HUES48 (cell line): ENCODE data around the gene PDE9A.

Experiments used
- H3K27ac ChIP-seq: one replicate; pipeline ENCODE4 v1.7.0; 2013; ENCODE audit warnings: low read depth, low read length, inconsistent platforms
- H3K27me3 ChIP-seq: 2 replicates; pipeline ENCODE4 v1.6.1; 2013; ENCODE audit warnings: mild to moderate bottlenecking, low read length; ENCODE audit not compliant: control insufficient read depth, insufficient read depth
- H3K36me3 ChIP-seq: 2 replicates; pipeline ENCODE4 v1.6.1; 2013; ENCODE audit warnings: low read length; ENCODE audit not compliant: control insufficient read depth, insufficient read depth
- H3K4me1 ChIP-seq: 2 replicates; pipeline ENCODE4 v1.6.1; 2013; ENCODE audit warnings: mild to moderate bottlenecking, low read length; ENCODE audit not compliant: control insufficient read depth, insufficient read depth
- H3K4me3 ChIP-seq: 2 replicates; pipeline ENCODE4 v1.5.1; 2013; ENCODE audit warnings: mild to moderate bottlenecking, low read depth, low read length
- H3K9ac ChIP-seq: 2 replicates; pipeline ENCODE4 v1.6.1; 2013; ENCODE audit warnings: mild to moderate bottlenecking, low read depth, low read length, moderate library complexity
- H3K9me3 ChIP-seq: 2 replicates; pipeline ENCODE4 v1.6.1; 2013; ENCODE audit warnings: low read length; ENCODE audit not compliant: control insufficient read depth, insufficient read depth

The PDE9A gene

GRCh38 chr21:42757422-42757821 is 104.0 kb downstream of the PDE9A start:
- H3K27me3 ChIP-seq = no peaks in the 10 kb centered on the region
- no peak overlapping the region for H3K27ac ChIP-seq
- H3K4me3 ChIP-seq = no peak overlapping the region
- H3K9me3 ChIP-seq = no peaks in the 10 kb centered on the region
- peaks cover 50% of the 10 kb centered on the region for H3K36me3 ChIP-seq
- no peak overlapping the region for H3K9ac ChIP-seq
- H3K4me1 ChIP-seq = no peaks in the 10 kb centered on the region

- no peak overlapping the region for H3K27ac ChIP-seq
Observed at GRCh38 chr21:42757826-42758655, 104.6 kb downstream of the PDE9A start.

DNA sequence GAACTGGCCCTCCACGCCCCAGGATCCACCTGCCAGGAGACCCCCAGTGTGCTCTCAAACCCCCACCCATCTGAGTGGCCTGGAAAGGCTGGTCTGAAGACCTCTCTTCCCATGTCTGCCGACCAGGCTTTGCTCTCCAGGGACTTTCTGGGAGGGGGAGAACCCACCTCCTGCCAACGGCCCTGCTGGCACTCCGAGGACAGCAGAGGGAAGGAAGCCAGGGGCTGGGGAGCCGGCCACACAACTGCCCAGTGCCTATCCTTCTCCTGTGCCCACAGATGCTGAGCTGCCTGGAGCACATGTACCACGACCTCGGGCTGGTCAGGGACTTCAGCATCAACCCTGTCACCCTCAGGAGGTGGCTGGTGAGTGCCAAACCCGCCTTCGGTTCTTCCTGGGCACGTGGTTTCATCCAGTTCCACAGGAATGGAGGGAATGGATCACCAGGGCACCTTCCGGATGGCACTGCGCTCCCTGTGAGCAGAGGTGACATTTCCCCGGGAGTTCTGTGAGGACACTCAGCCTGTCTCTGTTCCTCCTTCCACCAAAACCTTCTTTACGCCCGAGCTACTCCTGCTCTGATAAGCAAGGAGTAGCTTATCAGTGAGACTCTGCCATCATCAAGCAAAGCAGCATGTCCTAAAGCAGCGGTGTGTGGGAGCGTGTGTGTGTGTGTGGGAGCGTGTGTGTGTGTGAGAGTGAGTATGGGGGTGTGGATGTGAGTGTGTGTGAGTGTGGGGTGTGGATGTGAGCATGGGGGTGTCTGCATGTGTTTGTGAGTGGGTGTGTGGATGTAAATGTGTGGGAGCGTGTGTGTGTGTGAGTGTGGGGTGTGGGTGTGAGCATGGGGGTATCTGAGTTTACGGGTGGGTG is 105.5 kb downstream of the PDE9A start:
- H3K27me3 ChIP-seq = no peaks in the 10 kb centered on the region
- no peak overlapping the region for H3K9ac ChIP-seq
- H3K27ac ChIP-seq = no peak overlapping the region
- no peaks in the 10 kb centered on the region for H3K4me1 ChIP-seq
- H3K4me3 ChIP-seq = no peak overlapping the region
- no peaks in the 10 kb centered on the region for H3K9me3 ChIP-seq
- H3K36me3 ChIP-seq = peaks cover 63% of the 10 kb centered on the region

More at GRCh38 chr21:42757826-42758655, 104.6 kb downstream of the PDE9A start:
- no peaks in the 10 kb centered on the region for H3K27me3 ChIP-seq
- H3K36me3 ChIP-seq = peaks cover 54% of the 10 kb centered on the region
- H3K9me3 ChIP-seq = no peaks in the 10 kb centered on the region
- H3K9ac ChIP-seq = no peak overlapping the region
- H3K4me1 ChIP-seq = no peaks in the 10 kb centered on the region
- H3K4me3 ChIP-seq = no peak overlapping the region

DNA sequence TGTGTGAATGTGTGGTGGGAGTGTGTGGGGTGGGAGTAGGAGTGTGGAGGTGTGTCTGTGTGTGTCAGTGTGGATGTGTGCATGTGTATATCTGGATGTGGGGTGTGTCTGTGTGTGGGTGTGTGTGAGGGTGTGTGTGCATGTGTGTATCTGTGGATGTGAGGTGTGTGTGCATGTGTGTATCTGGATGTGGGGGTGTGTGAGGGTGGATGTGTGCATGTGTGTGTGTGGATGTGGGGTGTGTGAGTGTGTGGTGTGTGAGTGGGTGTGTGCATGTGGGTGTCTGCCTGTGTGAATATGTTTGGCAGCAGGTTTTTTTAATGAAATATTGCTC is 106.1 kb downstream of the PDE9A start:
- no peak overlapping the region for H3K4me3 ChIP-seq
- H3K9me3 ChIP-seq = no peaks in the 10 kb centered on the region
- peaks cover 69% of the 10 kb centered on the region for H3K36me3 ChIP-seq

DNA sequence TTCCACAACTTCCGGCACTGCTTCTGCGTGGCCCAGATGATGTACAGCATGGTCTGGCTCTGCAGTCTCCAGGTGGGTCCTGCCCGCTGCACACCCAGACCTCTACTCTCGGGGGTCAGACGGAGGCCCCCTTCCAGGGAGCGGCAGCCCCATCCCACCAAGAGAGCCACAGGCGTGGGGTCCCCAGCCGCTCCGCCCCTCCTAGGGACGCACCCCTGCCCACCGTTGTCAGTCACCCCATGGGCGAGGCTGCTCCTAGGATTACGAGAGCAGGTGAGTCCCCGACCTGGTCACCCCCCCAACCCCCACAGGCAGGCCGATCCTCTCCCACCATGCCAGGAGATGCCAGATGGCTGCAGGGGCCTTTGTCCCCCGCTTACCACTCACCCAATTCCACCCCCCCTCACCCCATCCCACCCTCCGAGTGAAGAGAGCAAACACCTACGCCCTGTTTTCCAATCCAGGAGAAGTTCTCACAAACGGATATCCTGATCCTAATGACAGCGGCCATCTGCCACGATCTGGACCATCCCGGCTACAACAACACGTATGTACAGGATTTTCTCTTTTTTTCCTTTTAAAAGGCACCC is 107.0 kb downstream of the PDE9A start:
- H3K27ac ChIP-seq = no peak overlapping the region
- peaks cover 71% of the 10 kb centered on the region for H3K36me3 ChIP-seq
- H3K27me3 ChIP-seq = no peaks in the 10 kb centered on the region
- H3K9me3 ChIP-seq = no peaks in the 10 kb centered on the region
- no peak overlapping the region for H3K9ac ChIP-seq
- H3K4me3 ChIP-seq = no peak overlapping the region
- H3K4me1 ChIP-seq = no peaks in the 10 kb centered on the region

More for the DNA sequence above, 106.1 kb downstream of the PDE9A start:
- Histone ChIP-seq H3K9ac (no peak overlapping the region), H3K27ac (no peak overlapping the region), H3K27me3 (no peaks in the 10 kb centered on the region), H3K4me1 (no peaks in the 10 kb centered on the region)

- H3K9me3 ChIP-seq = no peaks in the 10 kb centered on the region
- H3K4me1 ChIP-seq = no peaks in the 10 kb centered on the region
- H3K27me3 ChIP-seq = no peaks in the 10 kb centered on the region
- no peak overlapping the region for H3K4me3 ChIP-seq
- H3K9ac ChIP-seq = no peak overlapping the region
- H3K36me3 ChIP-seq = peaks cover 77% of the 10 kb centered on the region
- no peak overlapping the region for H3K27ac ChIP-seq
Observed at GRCh38 chr21:42760951-42761751, 107.7 kb downstream of the PDE9A start.

DNA sequence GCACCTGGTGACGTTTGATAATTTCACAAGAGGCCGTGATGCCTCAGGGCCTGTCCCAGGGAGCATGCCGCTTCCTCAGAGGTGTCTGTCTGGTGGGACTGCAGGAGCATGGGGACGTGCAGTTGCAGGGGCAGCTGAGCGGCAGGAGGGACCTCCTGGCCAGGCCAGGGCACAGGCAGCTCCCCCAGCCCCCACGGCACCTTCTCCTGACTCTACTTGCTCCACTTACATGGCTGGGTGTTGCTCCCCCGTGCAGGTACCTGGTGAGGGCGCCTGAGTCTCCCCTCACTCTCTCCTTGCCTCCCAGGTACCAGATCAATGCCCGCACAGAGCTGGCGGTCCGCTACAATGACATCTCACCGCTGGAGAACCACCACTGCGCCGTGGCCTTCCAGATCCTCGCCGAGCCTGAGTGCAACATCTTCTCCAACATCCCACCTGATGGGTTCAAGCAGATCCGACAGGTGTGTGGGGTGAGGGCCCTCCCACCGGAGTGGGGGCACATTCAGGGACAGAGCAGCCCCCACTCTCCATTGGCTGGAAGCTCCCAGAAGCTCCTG is 108.4 kb downstream of the PDE9A start:
- no peak overlapping the region for H3K27ac ChIP-seq
- no peaks in the 10 kb centered on the region for H3K4me1 ChIP-seq
- no peaks in the 10 kb centered on the region for H3K9me3 ChIP-seq
- no peak overlapping the region for H3K9ac ChIP-seq
- peaks cover 82% of the 10 kb centered on the region for H3K36me3 ChIP-seq
- no peak overlapping the region for H3K4me3 ChIP-seq
- H3K27me3 ChIP-seq = no peaks in the 10 kb centered on the region

GRCh38 chr21:42763581-42764442 is 110.4 kb downstream of the PDE9A start:
- Histone ChIP-seq H3K36me3 (peaks cover 89% of the 10 kb centered on the region), H3K9ac (no peak overlapping the region), H3K4me1 (no peaks in the 10 kb centered on the region), H3K27ac (no peak overlapping the region), H3K27me3 (no peaks in the 10 kb centered on the region), H3K4me3 (no peak overlapping the region), H3K9me3 (no peaks in the 10 kb centered on the region)

DNA sequence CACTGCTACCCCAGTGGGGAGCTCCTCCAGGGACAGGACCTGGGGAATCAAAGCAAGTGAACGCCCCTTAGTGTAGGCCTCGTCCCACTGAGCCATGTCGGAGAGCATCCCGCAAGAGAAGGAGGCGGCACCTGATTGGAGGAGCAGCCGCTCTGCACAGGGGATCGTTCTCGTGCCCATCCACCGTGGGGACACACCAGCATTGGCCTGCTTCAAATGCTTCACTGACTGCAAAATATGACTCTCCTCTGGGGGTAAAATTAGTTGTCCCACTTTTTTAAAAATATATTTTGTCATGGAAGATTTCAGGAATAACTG is 111.0 kb downstream of the PDE9A start:
- no peak overlapping the region for H3K27ac ChIP-seq
- H3K4me1 ChIP-seq = no peaks in the 10 kb centered on the region
- peaks cover 89% of the 10 kb centered on the region for H3K36me3 ChIP-seq
- H3K9me3 ChIP-seq = no peaks in the 10 kb centered on the region
- no peaks in the 10 kb centered on the region for H3K27me3 ChIP-seq
- H3K4me3 ChIP-seq = no peak overlapping the region
- H3K9ac ChIP-seq = no peak overlapping the region

GRCh38 chr21:42764883-42765282 is 111.5 kb downstream of the PDE9A start:
- Histone ChIP-seq H3K36me3 (peaks cover 91% of the 10 kb centered on the region), H3K4me1 (no peaks in the 10 kb centered on the region), H3K27me3 (no peaks in the 10 kb centered on the region), H3K4me3 (no peak overlapping the region), H3K9me3 (no peaks in the 10 kb centered on the region), H3K27ac (no peak overlapping the region), H3K9ac (no peak overlapping the region)
